ENCODE results near the gene CSKMT.

DNA sequence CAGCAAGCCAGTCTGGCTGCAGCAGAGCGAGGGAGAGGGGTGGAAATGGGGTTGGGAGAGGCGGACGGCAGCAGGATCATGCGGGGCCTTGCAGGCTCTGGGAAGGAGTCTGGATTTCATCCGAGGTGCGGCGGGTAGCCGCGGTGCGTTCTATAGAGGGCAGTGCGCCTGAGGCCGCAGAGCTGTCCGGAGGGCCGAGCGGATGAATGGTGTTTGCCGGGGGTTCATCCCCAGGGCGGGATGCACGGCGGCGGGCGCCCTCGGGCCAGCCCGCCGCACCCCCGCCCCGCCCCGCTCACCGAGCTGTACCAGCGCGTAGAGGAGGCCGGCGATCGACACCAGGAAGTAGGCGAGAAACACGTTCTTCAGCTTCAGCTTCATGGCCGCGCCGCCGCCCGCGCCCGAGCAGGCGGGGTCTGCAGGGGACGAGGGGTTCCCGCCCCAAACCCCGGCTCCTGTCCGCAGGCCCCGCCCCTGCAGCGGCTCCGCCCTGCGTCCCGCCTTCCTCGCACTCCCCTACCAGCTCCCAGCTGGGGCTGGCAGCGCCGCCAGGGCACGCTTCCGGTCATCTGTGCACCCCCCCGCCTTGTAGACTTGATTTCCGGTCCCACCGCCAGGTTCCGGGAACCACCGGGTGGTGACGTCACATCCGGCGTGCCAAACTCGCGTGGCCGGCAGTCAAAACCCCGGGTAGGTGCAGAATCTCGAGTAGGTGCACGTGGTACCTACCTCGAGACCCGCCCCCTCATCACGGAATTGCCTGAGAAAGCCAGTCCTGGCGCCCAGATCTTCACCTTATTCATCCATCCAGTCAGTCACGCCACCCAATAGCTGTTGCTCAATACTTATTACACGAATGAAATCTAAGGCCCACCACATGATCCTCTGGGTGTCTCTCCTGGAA lies 43.3 kb upstream of the CSKMT start, which contains the start of gene B3GAT3:
- TF ChIP-seq POLR2A (IDR thresholded peaks at IDR 0.05): peak in 1 of 2 donors; percentile 86
- TF ChIP-seq, protein P1, sequence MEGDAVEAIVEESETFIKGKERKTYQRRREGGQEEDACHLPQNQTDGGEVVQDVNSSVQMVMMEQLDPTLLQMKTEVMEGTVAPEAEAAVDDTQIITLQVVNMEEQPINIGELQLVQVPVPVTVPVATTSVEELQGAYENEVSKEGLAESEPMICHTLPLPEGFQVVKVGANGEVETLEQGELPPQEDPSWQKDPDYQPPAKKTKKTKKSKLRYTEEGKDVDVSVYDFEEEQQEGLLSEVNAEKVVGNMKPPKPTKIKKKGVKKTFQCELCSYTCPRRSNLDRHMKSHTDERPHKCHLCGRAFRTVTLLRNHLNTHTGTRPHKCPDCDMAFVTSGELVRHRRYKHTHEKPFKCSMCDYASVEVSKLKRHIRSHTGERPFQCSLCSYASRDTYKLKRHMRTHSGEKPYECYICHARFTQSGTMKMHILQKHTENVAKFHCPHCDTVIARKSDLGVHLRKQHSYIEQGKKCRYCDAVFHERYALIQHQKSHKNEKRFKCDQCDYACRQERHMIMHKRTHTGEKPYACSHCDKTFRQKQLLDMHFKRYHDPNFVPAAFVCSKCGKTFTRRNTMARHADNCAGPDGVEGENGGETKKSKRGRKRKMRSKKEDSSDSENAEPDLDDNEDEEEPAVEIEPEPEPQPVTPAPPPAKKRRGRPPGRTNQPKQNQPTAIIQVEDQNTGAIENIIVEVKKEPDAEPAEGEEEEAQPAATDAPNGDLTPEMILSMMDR (IDR thresholded peaks at IDR 0.05): peak in 1 of 6 experiments; percentile 21
